GM18873 (cell line): ENCODE results near the gene PSMC6.

Experiments
- ATAC-seq: cut with Tn5 transposase; IDR thresholded peaks from one replicate; pipeline ENCODE4 v1.9.1; 2021; ENCODE audit warnings: mild to moderate bottlenecking, moderate library complexity, moderate number of reproducible peaks; ENCODE audit not compliant: unreplicated experiment, low FRiP score

The PSMC6 gene

GRCh38 chr14:52706724-52707706 lies at the start of gene PSMC6:
Gene PSMC6, plus strand, starts transcription at chr14:52707200. Its CDS starts 20 bp downstream, at chr14:52707220.
- ATAC-seq = peak; percentile 95

- no peak for ATAC-seq
Measured at GRCh38 chr14:52660325-52660724, 46.7 kb upstream of the PSMC6 start.

- no peak for ATAC-seq
Measured at GRCh38 chr14:52660832-52661231, 46.2 kb upstream of the PSMC6 start.

DNA sequence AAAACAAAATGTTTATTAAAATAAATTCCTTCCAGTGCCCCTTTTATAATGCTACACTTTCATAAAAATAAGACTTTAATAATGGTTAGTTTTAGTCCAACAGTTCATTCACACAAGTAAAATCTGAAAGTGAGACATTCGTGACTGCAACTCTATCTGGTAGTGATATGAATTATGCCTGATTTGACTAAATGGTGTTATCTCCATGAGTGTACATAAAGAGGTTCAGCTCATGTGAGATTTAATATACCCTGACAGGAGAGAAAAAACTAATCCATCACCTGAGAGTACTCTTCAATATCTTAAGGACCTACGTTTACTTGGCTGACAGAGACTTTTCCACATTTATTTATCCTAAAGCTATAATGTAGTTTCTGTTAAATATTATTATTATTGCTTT lies 45.7 kb upstream of the PSMC6 start:
- no peak for ATAC-seq

DNA sequence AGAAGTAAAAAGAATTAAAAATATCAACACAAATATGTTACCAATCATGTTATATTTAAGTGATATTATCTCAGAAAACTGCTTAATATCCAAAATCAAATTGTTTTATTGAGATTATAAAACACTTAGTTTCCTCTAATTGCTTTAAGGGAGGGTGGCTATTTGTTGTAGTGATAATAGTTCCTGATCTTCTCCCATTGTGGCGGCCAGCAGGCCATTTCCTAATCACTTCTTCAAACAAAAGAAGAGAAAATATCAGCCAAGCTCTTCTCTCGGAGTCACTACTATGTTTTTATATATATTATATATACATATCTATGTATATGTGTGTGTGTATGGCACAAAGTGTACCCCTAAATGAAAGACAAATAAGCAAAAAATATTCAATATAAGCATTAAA lies 43.1 kb upstream of the PSMC6 start:
- ATAC-seq = no peak

GRCh38 chr14:52678591-52678990 lies 28.4 kb upstream of the PSMC6 start:
- no peak for ATAC-seq

GRCh38 chr14:52683985-52684520 lies 22.9 kb upstream of the PSMC6 start:
- no peak for ATAC-seq

DNA sequence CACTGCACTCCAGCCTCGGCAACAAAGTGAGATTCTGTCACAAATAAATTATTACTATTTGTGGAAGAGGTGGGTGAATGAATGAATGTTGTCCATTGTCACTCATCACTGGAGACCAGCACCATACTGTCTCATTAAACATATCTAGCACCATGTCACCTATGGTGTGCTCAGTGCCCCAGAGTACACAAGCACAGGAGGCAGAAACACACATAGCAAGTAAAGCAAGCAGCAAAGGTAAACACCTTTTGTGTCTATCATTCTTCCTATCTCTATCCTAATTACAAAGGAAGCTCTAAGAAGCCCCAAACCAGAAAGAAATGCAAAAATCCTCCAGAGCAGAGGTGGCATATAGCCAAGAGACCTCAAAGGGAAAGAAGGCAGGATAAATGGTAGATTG lies 20.8 kb upstream of the PSMC6 start:
- ATAC-seq = no peak

DNA sequence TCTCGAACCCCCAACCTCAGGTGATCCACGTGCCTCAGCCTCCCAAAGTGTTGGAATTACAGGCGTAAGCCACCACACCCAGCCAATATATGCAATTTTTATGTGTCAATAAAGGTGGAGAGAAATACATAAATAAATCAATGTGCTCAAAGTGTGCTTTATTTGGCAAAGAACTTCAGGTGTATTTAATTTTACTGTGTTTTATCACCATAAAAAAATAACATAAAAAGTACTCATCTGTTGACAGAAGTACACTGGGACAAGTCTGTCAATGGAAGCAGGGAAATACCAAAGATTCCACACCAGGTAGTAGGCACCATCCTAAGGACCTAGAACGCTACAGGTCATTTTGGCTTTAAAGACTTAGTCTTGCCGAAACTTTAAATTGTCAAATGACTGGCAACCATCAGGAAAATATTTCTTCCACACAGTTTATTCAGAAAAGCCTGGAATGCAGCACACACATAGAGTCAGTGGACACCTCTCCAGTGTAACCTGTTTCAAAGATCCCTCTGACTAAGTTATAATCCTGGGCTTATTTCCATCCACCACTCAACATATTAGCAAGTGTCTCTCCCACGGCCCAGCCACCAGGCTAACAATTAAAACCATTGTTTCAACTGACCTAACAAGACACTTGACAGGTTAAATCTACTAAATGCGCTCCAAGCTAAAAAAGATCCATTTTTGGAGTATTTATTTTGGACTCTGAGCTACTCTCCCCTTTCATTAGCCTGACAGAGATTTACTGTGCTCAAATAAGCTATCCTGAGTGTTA lies 15.8 kb upstream of the PSMC6 start:
- no peak for ATAC-seq

DNA sequence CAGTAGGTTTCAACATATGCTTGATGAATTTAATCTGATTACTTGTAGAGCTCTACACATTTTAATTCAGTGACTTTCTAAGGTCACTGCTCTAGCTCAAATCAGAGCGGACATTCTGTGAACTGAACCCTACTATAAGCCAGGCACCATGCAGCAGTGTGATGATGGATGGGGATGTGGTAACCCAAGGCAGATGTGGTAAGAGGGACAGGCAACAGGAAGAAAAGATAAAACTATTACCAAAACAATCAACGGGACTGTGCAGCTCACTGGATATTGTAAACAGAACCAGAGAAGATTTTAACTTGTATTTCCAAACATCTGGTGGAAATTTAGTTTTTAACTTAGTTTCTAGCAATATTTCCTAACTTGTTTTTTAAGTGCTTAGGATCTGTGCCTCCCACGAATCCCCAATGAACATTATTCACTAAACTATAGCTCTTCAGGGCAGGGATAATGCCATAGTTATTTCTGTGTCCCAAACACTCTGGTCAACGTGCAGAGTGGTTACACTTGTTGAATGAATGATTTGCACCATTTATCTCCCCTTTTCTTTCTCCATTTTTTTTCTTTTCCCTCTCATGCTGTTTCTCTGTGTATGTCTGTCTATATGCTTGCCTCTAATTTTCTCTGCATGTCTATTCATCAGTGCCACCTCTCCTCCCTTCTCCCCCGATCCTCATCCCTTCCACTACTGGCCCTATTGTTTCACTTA lies 14.6 kb upstream of the PSMC6 start:
- ATAC-seq = no peak

- no peak for ATAC-seq
Measured at GRCh38 chr14:52693036-52693435, 14.0 kb upstream of the PSMC6 start.

- ATAC-seq = no peak
Measured at GRCh38 chr14:52693532-52693931, 13.5 kb upstream of the PSMC6 start.

GRCh38 chr14:52694761-52695480 lies 12.1 kb upstream of the PSMC6 start:
- peak; percentile 54 for ATAC-seq

DNA sequence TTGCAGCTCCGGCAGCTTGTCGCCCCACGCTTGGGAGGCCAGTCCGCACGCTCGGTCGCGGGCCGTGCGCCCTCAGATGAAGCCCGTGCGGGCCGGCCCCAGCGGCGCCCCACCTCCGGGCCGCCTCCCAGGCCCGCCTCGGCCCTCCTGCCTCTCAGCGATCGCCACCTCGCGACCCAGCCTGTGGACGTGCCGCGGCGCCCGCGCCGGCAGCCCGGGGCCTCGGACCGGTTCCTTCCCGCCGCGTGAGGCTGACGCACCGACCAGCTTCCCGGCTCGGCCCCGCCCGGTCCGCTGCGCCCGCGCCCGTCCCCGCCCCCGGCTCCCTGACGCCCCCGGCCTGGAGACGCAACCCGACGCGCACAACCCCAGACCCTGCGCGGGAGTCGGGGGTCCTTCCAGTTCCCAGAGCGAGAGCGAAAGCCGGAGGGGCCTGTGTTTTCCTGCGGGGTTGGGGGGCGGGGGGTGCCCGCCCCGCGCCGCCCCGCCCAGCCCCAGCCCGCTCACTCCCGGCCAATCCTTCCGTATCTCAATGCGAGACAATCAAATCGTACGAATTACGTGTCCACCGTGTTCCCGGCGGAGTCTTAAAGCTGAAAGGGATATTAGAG lies 11.4 kb upstream of the PSMC6 start, which contains the start of gene ERO1A:
TSS of gene ERO1A (minus strand) at position 78 of the 611 bp plus-strand sequence. CDS start at position 1, 77 bp downstream.
- peak; percentile 42 for ATAC-seq

DNA sequence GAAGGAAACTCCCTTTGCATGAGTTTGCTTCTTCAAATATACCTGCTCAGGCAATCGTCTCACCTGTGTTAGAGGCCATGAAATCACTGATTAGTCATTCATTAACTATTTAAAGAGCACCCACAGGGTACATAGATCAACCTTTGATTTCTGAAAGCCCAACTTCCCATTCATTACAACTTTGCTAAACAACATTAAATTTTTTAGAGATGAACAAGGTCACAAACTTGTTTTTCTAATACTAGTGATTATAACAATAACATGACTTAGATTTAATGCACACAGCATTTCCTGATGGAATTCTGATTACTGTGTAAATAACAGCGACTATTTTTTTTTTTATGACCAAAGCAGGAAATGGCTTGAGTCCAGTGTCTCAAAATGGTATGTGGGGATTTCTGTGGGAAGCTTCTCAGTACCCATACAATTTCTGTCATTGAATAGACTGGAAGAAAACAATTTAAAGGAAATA lies 6.3 kb upstream of the PSMC6 start:
- ATAC-seq = no peak

DNA sequence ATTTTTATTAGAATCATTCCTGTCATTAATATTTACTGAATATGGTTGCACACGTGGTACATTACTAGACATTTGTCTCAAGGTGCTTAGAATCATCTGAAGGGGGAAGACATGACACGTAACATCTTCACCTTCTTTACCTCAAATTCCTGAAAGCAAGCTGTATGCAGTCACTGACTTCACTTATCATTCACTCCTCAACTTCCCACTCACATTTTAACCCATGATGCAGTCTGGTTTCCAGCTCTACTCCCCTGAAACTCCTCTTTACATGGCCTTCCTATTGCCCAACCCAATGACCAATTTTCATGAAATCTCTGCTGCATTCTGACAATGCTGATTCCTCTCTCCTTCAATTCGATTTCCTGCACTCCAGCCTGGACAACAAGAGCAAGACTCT lies 5.8 kb upstream of the PSMC6 start:
- no peak for ATAC-seq

- no peak for ATAC-seq
Measured at GRCh38 chr14:52703225-52703624, 3.8 kb upstream of the PSMC6 start.

DNA sequence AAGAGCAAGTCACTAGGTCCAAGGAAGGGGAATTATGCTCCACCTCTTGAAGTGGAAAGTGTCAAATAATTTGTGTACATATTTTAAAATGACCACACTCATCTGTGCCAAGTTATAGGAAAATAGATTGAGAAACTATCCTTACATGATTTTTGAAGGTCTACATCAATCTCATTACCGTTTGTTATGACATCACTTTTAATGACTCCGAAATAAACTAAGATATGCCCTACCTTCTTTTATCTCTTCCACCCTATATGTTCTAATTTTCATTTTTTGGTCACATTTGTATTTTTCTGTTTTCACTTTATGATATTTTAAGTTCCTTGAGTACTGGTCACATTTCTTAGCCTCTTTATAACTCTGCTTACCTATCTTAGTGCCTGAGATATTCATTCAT lies 3.3 kb upstream of the PSMC6 start:
- ATAC-seq = no peak

DNA sequence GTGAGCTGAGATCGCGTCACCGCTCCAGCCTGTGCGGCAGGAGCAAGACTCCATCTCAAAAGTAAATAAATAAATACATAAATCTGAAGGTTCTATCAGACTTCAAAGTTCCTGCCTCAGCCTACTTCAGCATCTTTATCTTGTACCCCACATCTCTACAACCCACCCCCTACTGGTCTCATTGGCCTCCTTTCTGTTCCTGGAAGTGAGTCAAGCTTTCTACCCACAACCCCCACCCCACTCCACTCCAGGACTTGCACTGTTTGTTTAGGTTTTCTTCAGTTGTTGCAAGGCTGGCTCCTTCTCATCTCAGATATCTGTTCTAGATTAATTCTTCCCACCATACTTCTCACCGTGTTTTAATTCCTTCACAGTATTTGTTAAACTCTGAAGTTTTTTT lies 714 bp upstream of the PSMC6 start:
- no peak for ATAC-seq
